GM21723 (cell line): ENCODE measurements around the gene TANC1.
"Not testable (repeated sequence)": the region's sequence is repeated elsewhere in the genome, so short reads cannot be mapped to it uniquely, and the experiment has no call there.

Experiments used
- ATAC-seq: cut with Tn5 transposase; IDR thresholded peaks from one replicate; pipeline ENCODE4 v1.9.1; 2021; ENCODE audit warnings: mild to moderate bottlenecking, moderate library complexity; ENCODE audit not compliant: unreplicated experiment

Gene TANC1

DNA sequence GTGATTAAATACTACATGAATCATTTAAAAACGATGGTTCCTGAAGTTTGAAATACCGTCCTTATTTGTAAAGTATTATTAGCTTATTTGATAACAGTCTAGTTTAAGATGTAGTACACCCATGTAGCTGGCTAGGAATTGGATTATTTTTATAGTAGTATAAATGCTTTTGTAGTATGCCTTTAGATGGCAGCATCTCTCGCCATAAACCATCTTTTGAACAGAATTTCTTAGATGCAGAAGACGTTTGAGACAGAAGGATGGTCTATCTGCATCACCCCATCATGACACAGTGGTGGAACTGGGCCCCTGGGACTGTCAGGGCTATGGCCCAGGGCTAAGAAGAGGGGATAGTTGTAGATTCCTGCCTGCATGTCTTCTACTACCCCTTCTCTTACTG lies 165.4 kb downstream of the TANC1 start:
- no peak for ATAC-seq

DNA sequence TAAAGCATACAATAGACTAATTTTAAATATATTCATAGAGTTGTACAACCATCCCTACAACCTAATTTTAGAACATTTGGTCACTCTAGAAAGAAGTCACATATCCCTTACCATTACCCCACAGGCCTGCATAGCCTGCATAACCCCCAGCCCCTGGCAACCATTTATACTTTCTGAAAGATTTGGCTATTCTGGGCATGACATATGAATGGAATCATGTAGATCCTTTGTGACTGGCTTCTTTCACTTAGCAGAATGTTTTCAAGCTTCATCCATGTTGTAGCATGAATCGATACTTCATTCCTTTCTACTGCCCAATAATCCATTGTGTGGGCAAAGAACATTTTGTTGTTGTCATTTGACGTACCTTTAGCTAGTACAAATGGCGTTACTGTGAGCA lies 166.5 kb downstream of the TANC1 start:
- ATAC-seq: no peak

DNA sequence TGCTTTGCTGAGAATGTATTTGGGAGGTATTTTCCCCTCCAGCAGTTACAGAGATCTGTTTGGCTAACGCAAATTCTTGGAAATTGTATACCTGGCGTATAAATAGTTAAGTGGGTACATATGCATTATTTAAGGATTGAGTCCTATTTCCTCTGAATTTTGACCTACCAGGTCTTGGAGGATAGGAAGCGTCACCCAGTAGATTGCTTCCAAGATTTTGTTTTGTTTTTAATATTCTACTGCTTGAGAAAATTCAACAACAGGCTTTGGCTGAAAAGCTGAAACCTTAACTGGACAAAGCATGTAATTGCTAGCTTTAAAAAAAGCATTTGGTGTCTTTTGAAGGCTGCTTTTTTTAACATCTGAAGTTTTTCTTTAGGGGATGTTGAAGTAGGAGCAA lies 168.0 kb downstream of the TANC1 start:
- ATAC-seq: no peak

DNA sequence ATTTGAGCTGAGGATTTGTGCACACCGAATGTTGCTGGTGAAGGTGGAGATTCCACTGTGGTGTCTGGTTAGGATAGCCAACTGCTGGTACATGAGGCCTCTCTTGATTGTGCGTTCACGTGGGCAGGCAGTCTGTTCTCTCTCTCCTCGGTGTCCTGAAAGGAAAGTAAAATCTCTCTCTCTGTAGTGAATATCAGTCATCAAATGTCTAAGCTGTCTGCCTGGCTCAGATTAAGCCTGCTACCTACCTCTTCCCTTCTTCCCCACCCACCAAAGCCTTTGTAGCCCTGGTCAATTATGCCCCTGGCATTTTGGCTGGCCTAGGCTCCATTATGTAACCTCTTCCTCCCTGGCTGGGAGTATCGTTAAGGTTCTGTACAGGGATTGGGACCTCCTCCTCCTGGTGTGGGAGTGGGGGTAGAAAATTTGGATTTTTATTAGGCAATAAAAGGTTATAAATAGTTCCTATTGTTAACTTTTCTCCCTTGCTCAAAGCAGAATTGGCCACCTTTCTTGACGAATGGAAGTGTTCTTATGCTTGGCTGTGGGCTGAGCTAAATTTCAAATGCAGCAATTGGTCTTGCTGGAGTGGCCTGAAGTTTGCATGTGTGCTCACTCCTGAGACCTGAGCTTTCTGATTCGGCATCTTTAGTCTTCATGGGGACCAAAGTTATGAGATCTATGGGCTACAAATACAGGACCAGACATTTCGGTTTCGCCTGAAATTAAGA lies 169.2 kb downstream of the TANC1 start:
- no peak for ATAC-seq

DNA sequence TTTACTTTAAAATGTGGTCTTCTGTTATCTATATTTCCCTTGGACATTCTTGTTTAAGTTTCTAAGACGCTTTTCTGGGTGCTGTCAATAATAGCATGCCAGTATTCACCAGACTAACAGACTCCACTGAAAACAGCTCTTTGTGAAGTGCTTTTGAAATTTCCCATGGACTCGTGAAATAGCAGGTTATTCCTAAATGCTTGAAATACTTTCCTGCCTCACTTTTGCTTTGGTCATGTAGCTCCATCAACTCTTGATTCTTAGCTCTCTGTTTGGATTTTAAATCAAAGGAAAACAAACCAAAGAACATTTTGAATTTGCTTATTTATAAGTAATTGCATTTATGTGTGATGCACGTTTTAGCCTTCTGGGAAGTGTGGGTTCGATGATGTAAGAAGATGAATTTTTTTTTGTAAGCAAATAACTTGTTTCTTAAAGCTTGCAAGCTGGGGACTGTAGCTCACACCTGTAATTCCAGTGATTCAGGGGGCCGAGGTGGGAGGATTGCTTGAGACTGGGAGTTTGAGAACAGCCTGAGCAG lies 170.3 kb downstream of the TANC1 start:
- no peak for ATAC-seq

DNA sequence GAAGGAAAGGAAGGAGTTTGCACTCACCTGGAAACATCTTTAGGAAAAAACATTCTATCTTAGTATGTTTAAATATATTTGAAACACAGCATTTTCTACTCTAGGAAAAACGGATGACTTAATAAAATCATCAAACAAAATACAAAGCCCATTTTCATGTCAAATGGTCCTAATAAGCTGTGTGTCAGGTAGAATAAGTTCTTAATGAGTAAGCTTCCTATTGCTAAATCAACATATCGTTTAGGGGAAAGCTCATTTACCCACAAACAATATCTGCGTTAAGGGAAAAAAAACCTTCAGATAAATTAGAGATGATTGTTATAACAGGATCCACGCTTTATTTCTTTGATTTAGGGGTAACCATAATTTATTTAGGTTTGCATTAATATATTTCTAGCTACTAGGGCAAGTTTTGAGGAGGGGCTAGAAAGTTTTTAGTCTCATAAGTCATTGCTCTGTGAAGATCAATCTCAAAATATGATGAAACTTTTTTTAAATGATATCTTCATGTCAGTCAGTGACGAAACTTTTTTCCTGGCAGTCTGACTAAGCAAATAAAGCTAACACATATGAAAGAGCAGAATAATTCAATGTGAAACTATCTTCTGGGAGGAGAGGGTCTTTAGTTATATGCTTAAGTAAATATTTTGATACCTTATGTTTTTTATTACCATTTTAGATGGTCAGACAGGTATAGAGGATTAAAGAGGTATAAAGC lies 170.9 kb downstream of the TANC1 start:
- no peak for ATAC-seq

DNA sequence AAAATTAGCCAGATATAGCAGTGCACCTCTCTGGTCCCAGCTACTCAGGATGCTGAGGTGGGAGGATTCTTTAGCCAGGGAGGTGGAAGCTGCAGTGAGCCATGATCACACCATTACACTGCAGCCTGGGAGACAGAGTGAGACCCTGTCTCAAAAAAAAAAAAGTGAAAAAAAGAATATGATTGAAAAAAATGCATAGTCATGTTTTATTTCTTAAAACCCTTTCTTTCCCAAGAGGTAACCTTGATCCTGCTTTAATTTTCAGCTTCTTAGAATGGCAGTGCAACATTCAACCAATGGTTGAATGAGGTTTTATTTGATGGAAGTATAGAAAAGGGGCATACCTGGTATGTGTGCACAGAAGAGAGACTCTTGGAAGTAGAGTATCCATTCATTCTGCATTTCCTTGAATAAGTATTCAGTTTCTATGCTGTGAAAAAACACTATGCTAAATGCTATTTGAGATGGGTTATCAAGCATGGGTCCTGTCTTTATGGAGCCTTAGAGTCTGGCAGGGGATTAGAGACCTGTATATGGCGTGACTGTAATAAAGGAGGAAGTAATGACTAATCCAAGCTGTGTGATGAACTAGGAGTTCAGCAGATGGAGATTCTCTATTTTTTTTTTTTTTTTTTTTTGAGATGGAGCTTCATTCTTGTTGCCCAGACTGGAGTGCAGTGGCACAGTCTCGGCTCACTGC lies 171.8 kb downstream of the TANC1 start:
- no peak for ATAC-seq

DNA sequence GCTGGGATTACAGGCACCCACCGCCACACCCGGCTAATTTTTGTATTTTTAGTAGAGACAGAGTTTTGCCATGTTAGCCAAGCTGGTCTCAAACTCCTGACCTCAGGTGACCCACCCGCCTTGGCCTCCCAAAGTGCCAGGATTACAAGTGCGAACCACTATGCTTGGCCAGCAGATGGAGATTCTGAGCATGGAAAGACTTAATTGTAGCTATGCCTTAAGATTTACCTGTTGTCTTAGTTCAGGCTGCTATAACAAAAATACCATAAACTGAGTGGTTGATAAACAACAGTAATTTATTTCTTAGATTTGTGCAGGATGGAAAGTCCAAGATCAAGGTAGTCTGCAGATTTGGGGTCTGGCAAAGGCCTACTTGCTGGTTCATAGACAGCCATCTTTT lies 172.4 kb downstream of the TANC1 start:
- not testable (repeated sequence) for ATAC-seq

DNA sequence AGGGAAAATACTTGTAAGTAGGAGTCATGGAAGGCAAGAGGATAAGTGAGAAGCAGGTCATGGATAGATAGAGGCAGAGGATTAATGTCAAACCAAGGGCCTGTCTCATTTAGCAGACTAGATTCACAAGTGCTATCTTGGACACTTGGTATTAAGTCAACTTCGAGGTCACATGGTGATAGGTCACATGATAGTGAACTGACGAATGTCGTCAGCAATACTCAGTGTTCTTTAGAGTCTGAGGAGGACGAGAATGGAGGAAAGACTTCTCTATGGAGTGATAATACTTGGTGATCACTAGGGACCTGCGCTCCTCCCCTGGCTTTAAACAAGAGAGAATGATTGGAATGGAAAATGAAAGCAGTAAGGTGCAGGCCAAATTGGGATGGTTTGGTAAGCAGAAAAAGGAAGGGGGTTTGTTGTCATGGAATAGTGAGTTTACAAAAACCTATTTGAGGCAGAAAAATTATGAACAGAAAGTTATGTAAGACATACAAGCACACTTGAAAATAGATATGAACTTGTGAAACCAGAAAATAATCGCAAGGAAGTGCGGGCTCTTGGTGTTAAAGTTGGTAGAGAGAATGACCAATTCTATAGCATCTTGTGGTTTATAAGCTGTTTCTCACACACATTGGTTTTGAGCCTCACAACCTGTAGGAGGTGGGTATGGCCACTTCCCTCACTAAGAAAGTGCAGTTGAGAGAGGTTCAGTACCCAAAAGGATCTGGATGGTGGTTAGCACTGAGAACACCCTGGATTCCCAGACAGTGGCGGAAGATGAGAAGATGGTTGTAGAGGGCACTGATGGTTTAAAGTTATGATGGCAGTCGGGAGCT lies 176.6 kb downstream of the TANC1 start:
- peak; percentile 65 for ATAC-seq

DNA sequence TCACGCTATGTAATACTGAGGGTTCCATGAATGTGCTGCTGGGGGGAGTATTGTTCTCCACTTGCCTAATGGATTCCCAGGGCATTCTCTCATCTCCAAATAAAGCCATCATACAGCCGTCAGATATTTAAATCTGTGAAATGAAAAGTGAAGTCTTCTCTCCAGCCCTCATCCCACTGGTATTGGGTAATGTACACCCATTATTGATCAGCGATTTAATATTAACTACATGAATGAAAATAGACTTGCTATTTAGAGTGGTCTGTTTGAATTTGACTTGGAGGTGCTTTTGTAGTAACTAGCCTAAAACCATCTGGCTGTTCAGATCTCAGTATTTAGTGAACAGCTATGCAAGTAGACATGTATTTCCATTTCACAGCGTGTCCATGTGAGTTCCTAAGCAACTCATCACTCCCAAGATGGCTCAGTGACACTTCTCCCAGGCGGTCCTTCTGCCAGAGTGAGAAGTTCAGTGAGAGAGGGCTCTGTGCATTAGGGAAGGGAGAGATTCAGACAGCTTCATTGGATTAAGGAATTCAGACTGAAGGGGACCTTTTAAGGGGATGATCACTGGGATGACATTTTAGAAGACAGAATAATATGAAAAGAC lies 177.4 kb downstream of the TANC1 start:
- ATAC-seq: no peak

DNA sequence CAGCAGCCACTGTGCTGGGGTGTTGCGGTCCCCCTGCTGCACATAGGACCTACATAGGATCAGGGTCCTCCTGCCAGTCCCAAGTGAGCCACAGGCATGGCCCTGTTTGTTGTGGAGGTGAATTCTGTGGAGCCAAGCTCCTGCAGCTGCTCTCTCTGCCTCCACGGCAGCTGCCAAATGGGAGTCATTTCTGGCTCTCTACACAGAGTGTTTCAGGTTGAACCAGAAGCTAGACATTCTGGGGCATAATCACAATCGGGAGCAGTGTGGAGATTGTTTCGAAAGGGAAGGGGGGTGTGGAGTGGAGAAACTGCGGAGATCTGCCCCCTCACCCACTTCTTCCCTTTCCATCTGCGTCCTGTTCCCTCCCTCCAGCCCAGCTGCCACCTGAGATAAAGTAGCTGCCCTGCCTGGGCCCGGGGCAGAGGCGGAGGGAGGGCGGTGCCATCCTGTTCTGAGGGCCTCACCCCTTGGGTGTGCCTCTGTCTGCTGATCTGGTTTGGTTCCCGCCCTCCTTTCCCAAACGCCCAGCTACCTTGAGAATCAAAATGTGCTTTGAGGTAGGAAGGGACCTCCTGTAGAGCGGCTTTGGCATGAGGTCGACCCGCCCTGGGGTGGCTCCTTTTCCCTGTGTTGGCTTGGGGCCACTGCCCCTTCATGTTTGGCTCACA lies 178.7 kb downstream of the TANC1 start:
- ATAC-seq: no peak

DNA sequence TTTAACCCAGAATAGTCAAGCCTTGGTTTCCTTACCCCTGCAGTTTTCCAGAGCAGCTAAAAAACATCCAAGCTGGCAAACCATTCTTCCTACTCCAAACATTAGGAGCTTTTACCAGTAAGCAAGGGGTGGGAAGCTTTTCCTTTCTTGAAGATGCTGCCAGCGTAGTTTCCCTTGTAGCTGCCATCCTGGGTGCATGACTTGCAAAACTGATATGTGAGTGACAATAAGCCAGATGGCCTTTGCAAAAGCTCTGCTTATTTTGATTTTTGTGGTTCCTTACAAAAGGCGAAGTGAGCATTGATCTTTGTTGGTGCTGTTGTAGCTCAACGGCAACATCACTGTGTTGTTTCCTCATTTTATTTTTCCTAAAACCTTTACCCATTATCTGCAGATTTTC lies 179.2 kb downstream of the TANC1 start:
- ATAC-seq: no peak

DNA sequence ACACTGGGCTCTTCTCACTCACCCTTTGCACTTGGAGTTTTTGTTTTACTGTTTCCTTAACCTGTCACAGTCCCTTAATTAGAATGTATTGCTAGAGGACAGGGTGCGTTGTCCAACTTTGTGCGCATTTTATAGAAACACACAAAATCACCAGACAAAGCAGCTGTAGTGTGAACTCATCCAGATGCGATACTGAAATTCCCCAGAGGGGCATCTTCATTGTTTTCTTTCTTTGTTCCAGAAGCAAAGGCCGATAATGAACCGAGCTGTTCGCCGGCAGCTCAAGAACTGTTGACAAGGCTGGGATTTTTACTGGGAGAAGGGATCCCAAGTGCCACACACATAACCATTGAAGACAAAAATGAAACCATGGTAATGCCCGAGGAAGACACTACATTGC lies 180.5 kb downstream of the TANC1 start:
- ATAC-seq: no peak

DNA sequence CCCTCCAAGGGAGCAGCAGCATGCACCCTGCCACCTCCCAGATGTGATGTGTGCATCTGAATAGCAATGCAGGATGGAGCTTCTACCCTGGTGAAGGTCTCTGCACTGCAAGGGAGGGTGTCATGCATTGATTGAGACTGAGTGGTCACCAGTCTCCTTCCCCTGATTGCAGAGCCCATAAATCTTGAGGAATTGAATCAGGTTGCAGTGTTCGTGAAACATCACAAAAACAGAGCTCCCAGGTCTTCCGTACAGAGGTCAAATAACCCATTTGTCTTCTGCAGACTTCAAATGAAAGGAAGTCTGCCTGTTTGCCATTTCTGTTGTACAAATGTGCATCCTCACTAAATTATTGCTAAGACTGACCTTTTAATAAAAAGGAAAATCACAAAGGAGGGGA lies 181.3 kb downstream of the TANC1 start:
- ATAC-seq: no peak

DNA sequence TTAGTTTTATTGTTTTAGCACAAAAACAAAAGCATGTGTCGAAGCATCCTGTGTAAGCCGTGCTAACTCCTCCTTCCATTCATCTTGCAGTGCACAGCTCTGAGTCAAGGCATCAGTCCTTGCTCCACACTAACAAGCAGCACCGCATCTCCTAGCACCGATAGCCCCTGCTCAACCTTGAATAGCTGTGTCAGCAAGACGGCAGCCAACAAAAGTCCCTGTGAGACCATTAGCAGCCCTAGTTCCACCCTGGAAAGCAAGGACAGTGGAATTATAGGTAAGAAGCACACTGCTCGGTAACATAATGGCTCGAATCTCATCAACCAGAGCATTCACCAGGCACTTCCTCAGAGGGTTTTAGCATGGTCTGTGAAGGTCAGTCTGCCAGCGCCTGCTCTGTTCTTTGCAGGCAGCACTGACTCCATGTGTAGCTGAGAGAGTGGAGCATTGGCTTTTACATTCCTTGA lies 181.9 kb downstream of the TANC1 start:
- no peak for ATAC-seq

DNA sequence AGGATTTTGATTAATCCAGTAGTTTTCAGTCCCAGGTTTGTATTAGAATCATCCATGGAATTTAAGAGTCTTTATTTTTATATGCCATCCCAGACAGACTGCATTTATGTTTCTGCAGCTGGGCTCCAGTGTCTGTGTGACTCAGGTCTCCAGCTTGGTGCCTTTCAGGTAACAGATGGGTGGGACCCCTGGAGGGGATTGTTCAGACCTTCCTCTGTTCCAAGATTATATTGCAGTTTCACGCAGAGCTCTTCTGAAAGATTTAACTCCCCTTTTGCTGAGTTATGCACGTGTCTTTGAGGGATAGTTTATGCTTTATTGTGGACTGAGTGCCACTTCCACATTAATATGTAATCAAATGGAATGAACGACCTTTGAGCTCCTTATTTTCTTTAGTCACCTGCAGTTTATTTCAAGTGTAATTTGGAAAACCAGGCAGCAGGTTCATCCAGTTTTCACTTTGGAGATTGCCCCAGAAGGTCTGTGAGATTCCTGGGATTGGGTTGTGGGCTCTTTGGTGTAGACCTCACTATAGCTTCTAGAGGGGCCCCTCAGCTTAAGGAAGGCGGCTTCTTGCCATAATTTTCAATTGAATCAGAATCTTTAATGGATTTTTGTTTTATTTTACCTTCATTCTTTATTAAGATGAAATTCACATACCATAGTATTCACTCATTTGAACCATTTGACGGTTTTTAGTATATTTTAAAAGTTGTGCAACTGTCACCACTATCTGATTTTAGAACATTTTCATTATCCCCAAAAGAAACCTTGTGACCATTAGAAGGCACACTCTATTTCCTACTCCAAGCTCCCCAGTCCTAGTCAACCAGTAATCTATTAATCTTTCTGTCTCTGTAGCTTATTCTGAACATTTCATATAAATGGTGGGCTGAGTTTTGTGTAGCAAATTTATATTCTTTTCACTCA lies 183.0 kb downstream of the TANC1 start:
- no peak for ATAC-seq

DNA sequence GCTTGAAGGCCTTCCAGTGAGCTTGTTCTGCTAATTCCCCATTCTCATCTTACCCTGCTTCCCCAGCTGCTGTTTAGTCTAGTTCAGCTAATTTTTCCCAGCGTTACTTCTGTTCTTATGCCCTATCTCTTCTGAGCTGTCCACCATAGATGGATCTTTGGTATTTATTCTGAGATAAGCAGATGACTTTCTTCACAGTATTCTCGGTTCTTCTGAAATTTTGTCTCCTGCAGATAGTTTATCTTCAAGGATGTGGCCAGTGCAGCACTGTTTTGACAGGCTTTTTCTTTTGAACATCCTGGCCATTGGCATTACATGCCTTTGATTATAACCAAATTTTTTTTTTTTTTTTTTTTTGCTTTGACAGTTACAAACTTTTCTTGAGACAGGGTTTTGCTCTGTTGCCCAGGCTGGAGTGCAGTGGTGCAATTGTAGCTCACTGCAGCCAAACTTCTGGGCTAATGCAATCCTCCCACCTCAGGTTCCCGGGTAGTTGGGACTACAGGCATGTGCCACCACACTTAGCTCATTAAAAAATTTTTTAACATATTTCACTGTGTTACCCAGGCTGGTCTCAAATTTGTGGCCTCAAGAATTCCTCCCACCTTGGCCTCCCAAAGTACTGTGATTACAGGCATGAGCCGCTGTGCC lies 183.8 kb downstream of the TANC1 start:
- no peak for ATAC-seq

DNA sequence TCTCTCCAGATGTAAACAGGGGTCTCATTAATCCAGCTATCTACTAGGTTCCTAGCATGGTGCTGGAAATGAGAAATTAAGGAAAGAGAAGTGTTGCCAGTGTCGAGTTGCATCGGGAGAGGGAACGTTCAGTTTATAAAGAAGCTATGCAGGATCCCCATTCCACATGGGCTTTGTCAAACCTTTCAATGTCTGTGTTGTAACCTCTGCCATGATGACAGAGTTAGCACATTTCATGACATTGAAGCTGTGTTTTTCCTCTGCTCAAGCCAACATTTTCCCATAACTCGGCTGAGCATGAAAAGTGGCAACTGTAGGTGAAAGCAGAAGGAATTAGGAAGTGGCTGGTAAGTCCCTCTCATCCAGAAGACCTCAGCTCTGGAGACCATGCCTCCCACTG lies 184.6 kb downstream of the TANC1 start:
- ATAC-seq: no peak
